C4-2B (cell line): ENCODE measurements around the gene MACROD1.

Experiments
- H3K27ac ChIP-seq: fragments of 450-650 bp; 2 replicates; pipeline ENCODE4 v1.5.1; 2017
- CTCF ChIP-seq: fragments of 450-650 bp; conservative IDR thresholded peaks from 2 replicates; pipeline ENCODE4 v1.5.1; 2017; ENCODE audit warnings: mild to moderate bottlenecking
- ZFX ChIP-seq: fragments of 450-650 bp; IDR thresholded peaks from 2 replicates; pipeline ENCODE4 v1.6.1; 2017

MACROD1 gene

GRCh38 chr11:64181506-64182411 lies 15.8 kb upstream of the MACROD1 start:
- no peak overlapping the region for H3K27ac ChIP-seq

GRCh38 chr11:64180891-64181290 lies 15.0 kb upstream of the MACROD1 start:
- TF ChIP-seq CTCF (no peak), ZFX (no peak)
- H3K27ac ChIP-seq = no peak overlapping the region

More at GRCh38 chr11:64181506-64182411, 15.8 kb upstream of the MACROD1 start:
- TF ChIP-seq CTCF = no peak
- no peak for TF ChIP-seq ZFX

GRCh38 chr11:64178951-64179639 lies 13.2 kb upstream of the MACROD1 start:
- TF ChIP-seq ZFX = no peak
- no peak for TF ChIP-seq CTCF

GRCh38 chr11:64178203-64178602 lies 12.3 kb upstream of the MACROD1 start:
- no peak overlapping the region for H3K27ac ChIP-seq
- TF ChIP-seq CTCF (no peak), ZFX (no peak)

More at GRCh38 chr11:64178951-64179639, 13.2 kb upstream of the MACROD1 start:
- no peak overlapping the region for H3K27ac ChIP-seq

- TF ChIP-seq CTCF (no peak), ZFX (no peak)
- H3K27ac ChIP-seq = no peak overlapping the region
Measured at GRCh38 chr11:64176751-64177150, 10.8 kb upstream of the MACROD1 start.

GRCh38 chr11:64173616-64174355 lies 7.9 kb upstream of the MACROD1 start:
- TF ChIP-seq CTCF (no peak), ZFX (no peak)
- no peak overlapping the region for H3K27ac ChIP-seq
